DND-41 (cell line): ENCODE measurements around the gene HDAC4.

Experiments used
- ATAC-seq: fragments of 200-7000 bp; cut with Tn5 transposase; 3 replicates; pipeline ENCODE4 v1.9.1; 2021; ENCODE audit warnings: low read depth; ENCODE audit not compliant: insufficient read depth
- DNase-seq: peaks from one replicate; pipeline ENCODE4 v3.0.0-alpha.2; 2020
- H2AFZ ChIP-seq: 2 replicates; pipeline ENCODE4 v1.6.0; 2012; ENCODE audit warnings: low read depth, low read length
- H3K27ac ChIP-seq: 2 replicates; pipeline ENCODE4 v1.5.1; 2012; ENCODE audit warnings: low read length, inconsistent platforms
- H3K27me3 ChIP-seq: fragments of 200-600 bp; sonication (generic); 2 replicates; pipeline ENCODE4 v1.6.0; 2012; ENCODE audit warnings: low read length, mild to moderate bottlenecking, inconsistent platforms; ENCODE audit not compliant: insufficient read depth, poor library complexity
- H3K36me3 ChIP-seq: 2 replicates; pipeline ENCODE4 v1.5.1; 2012; ENCODE audit warnings: low read length, inconsistent platforms; ENCODE audit not compliant: insufficient read depth
- H3K4me1 ChIP-seq: 2 replicates; pipeline ENCODE4 v1.5.1; 2012; ENCODE audit warnings: mild to moderate bottlenecking, low read length; ENCODE audit not compliant: insufficient read depth
- H3K4me2 ChIP-seq: 2 replicates; pipeline ENCODE4 v1.6.0; 2012; ENCODE audit warnings: mild to moderate bottlenecking, moderate library complexity, low read length, inconsistent platforms; ENCODE audit not compliant: insufficient read depth
- H3K4me3 ChIP-seq, 2 experiments: fragments of 200-600 bp in 1 of 2; shearing (Covaris generic) in 1 of 2; 2 replicates each; pipeline ENCODE4 v1.5.1; 2012 to 2016; ENCODE audit warnings: inconsistent platforms in 2 of 2, low read length in 2 of 2, mild to moderate bottlenecking in 2 of 2, low read depth in 1 of 2, moderate library complexity in 1 of 2
- H3K79me2 ChIP-seq: 2 replicates; pipeline ENCODE4 v1.6.0; 2012; ENCODE audit warnings: low read length, inconsistent platforms; ENCODE audit not compliant: insufficient read depth
- H3K9ac ChIP-seq: 2 replicates; pipeline ENCODE4 v1.6.0; 2012; ENCODE audit warnings: low read depth, mild to moderate bottlenecking, inconsistent platforms, low read length, moderate library complexity
- H3K9me3 ChIP-seq: 2 replicates; pipeline ENCODE4 v1.5.1; 2012; ENCODE audit warnings: low read length, moderate library complexity, mild to moderate bottlenecking, inconsistent platforms; ENCODE audit not compliant: insufficient read depth, severe bottlenecking
- H4K20me1 ChIP-seq: 2 replicates; pipeline ENCODE4 v1.6.0; 2012; ENCODE audit warnings: low read length; ENCODE audit not compliant: insufficient read depth
- CTCF ChIP-seq: IDR thresholded peaks from 2 replicates; pipeline ENCODE4 v1.5.1; 2012; ENCODE audit warnings: borderline replicate concordance, low read length, moderate library complexity, mild to moderate bottlenecking; ENCODE audit not compliant: poor library complexity, severe bottlenecking; ENCODE audit errors: extremely low read depth
- EZH2 ChIP-seq: IDR thresholded peaks from 3 replicates; pipeline ENCODE4 v1.6.1; 2012; ENCODE audit warnings: borderline replicate concordance, low read depth, mild to moderate bottlenecking, moderate library complexity, low read length, inconsistent platforms; ENCODE audit not compliant: severe bottlenecking

Gene HDAC4

DNA sequence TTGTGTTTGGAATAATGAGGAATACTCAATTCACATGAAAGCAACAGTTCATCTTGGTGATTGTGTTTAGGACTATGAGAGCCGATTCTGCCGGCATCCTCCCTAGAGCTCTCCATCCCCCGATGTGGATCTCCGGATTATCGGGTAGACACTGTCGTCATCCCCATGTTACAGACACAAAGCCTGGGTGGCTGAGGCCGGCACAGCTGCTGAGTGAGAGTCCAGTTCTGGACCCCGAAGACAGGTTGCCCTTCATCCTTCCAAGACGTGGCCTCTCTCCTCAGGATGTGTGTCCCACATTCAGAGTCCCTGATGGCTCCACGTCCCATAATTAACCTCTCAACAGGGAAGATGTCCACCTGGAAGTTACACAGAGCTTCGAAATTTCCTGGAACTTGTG is 129.3 kb downstream of the HDAC4 start:
- Histone ChIP-seq H3K9me3 (no peaks in the 10 kb centered on the region), H3K27me3 (no peaks in the 10 kb centered on the region), H2AFZ (no peak overlapping the region), H3K4me1 (peaks cover 100% of the 10 kb centered on the region), H3K36me3 (peaks cover 72% of the 10 kb centered on the region), H3K27ac (peak overlapping the region; percentile 94), H3K4me2 (peak overlapping the region; percentile 73), H4K20me1 (peaks cover 94% of the 10 kb centered on the region), H3K4me3 (no peak overlapping the region), H3K9ac (peak overlapping the region; percentile 26; the same call in 1 of the 2 replicates), H3K79me2 (peaks cover 99% of the 10 kb centered on the region)
- ATAC-seq, result no peak
- TF ChIP-seq EZH2 (no peak), CTCF (no peak)
- no peak for DNase-seq

- no peak for ATAC-seq
- TF ChIP-seq EZH2, result no peak
- TF ChIP-seq CTCF, result no peak
These were observed 130.9 kb downstream of the HDAC4 start for GRCh38 chr2:239269916-239270315.

GRCh38 chr2:239269173-239269885 is 131.5 kb downstream of the HDAC4 start:
- H3K27me3 ChIP-seq, result no peaks in the 10 kb centered on the region
- peaks cover 70% of the 10 kb centered on the region for H3K36me3 ChIP-seq
- H3K79me2 ChIP-seq, result peaks cover 99% of the 10 kb centered on the region

More at GRCh38 chr2:239269916-239270315, 130.9 kb downstream of the HDAC4 start:
- Histone ChIP-seq H3K36me3 (peaks cover 70% of the 10 kb centered on the region), H3K4me2 (peak overlapping the region; percentile 73), H3K9me3 (no peaks in the 10 kb centered on the region), H3K9ac (peak overlapping the region; percentile 59), H2AFZ (no peak overlapping the region), H3K4me3 (peak overlapping the region in 1 of 2 experiments; percentile 41; a peak in 1 of 4 replicates), H3K27ac (peak overlapping the region; percentile 94), H3K79me2 (peaks cover 99% of the 10 kb centered on the region), H3K27me3 (no peaks in the 10 kb centered on the region), H3K4me1 (peaks cover 100% of the 10 kb centered on the region), H4K20me1 (peaks cover 94% of the 10 kb centered on the region)
- DNase-seq, result no peak

More at GRCh38 chr2:239269173-239269885, 131.5 kb downstream of the HDAC4 start:
- Histone ChIP-seq H3K4me1 (peaks cover 100% of the 10 kb centered on the region), H2AFZ (no peak overlapping the region), H3K27ac (peak overlapping the region; percentile 94), H3K9ac (peak overlapping the region; percentile 59), H3K4me3 (peak overlapping the region in 1 of 2 experiments; percentile 41; a peak in 2 of 4 replicates), H3K9me3 (no peaks in the 10 kb centered on the region), H3K4me2 (peak overlapping the region; percentile 73), H4K20me1 (peaks cover 94% of the 10 kb centered on the region)
- ATAC-seq (no peak), DNase-seq (no peak)
- TF ChIP-seq CTCF, result no peak
